Astrocyte (in vitro differentiated cells and primary cell): ENCODE data around the gene GLP1R. TPM values are rescaled to one million over a fixed set of nuclear protein-coding genes. Genes with fewer than 3 reads are reported as not detected.

Experiments
- DNase-seq: peaks from one replicate; pipeline ENCODE4 v3.0.0-alpha.2; 2010; ENCODE audit warnings: low read depth
- FAIRE-seq: peaks from 2 replicates; lab custom pipeline; 2011; peaks lifted over from hg19 to GRCh38; lab: Jason Lieb, UNC
- H2AFZ ChIP-seq: 2 replicates; pipeline ENCODE4 v1.6.0; 2012; ENCODE audit warnings: low read depth, low read length, inconsistent platforms
- H3K27ac ChIP-seq: 2 replicates; pipeline ENCODE4 v1.5.1; 2011; ENCODE audit warnings: low read depth, low read length, inconsistent platforms
- H3K27me3 ChIP-seq: 2 replicates; pipeline ENCODE4 v1.6.0; 2011; ENCODE audit warnings: low read length, inconsistent platforms; ENCODE audit not compliant: insufficient read depth
- H3K36me3 ChIP-seq: 2 replicates; pipeline ENCODE4 v1.5.1; 2011; ENCODE audit warnings: low read length, inconsistent platforms; ENCODE audit not compliant: insufficient read depth
- H3K4me1 ChIP-seq: 2 replicates; pipeline ENCODE4 v1.5.1; 2011; ENCODE audit warnings: low read length, inconsistent platforms; ENCODE audit not compliant: insufficient read depth
- H3K4me2 ChIP-seq: 2 replicates; pipeline ENCODE4 v1.6.0; 2012; ENCODE audit warnings: low read length, inconsistent platforms
- H3K4me3 ChIP-seq: 2 replicates; pipeline ENCODE4 v1.5.1; 2011; ENCODE audit warnings: low read depth, mild to moderate bottlenecking, low read length, inconsistent platforms; ENCODE audit not compliant: insufficient read depth
- H3K79me2 ChIP-seq: 2 replicates; pipeline ENCODE4 v1.6.0; 2012; ENCODE audit warnings: mild to moderate bottlenecking, low read length, inconsistent platforms; ENCODE audit not compliant: insufficient read depth
- H3K9ac ChIP-seq: 2 replicates; pipeline ENCODE4 v1.6.0; 2012; ENCODE audit warnings: mild to moderate bottlenecking, low read length, inconsistent platforms
- H3K9me3 ChIP-seq: 2 replicates; pipeline ENCODE4 v1.5.1; 2012; ENCODE audit warnings: low read depth, mild to moderate bottlenecking, low read length, inconsistent platforms; ENCODE audit not compliant: insufficient read depth
- H4K20me1 ChIP-seq: 2 replicates; pipeline ENCODE4 v1.6.0; 2012; ENCODE audit warnings: low read length, inconsistent platforms; ENCODE audit not compliant: insufficient read depth
- H3K27ac Mint-ChIP-seq: one replicate; pipeline ENCODE4 v1.8.0; 2021; ENCODE audit warnings: mild to moderate bottlenecking, mixed read lengths; ENCODE audit not compliant: unreplicated experiment
- H3K27me3 Mint-ChIP-seq: one replicate; pipeline ENCODE4 v1.8.0; 2021; ENCODE audit warnings: low read depth, mixed read lengths; ENCODE audit not compliant: unreplicated experiment
- H3K36me3 Mint-ChIP-seq: one replicate; pipeline ENCODE4 v1.8.0; 2021; ENCODE audit warnings: low read depth, mixed read lengths; ENCODE audit not compliant: unreplicated experiment
- H3K4me1 Mint-ChIP-seq: one replicate; pipeline ENCODE4 v1.8.0; 2021; ENCODE audit warnings: low read depth, mixed read lengths; ENCODE audit not compliant: unreplicated experiment
- H3K4me3 Mint-ChIP-seq: one replicate; pipeline ENCODE4 v1.8.0; 2021; ENCODE audit warnings: mild to moderate bottlenecking, moderate library complexity, mixed read lengths; ENCODE audit not compliant: unreplicated experiment
- H3K9me3 Mint-ChIP-seq: one replicate; pipeline ENCODE4 v1.8.0; 2021; ENCODE audit warnings: mild to moderate bottlenecking, mixed read lengths; ENCODE audit not compliant: unreplicated experiment
- CTCF ChIP-seq: IDR thresholded peaks from 2 replicates; pipeline ENCODE4 v1.5.1; 2011; ENCODE audit warnings: low read depth, mild to moderate bottlenecking, inconsistent platforms, low read length, moderate library complexity; ENCODE audit not compliant: insufficient read depth
- EZH2 ChIP-seq: IDR thresholded peaks from 2 replicates; pipeline ENCODE4 v1.6.1; 2012; ENCODE audit warnings: mild to moderate bottlenecking, low read length, inconsistent platforms; ENCODE audit not compliant: insufficient read depth
- total RNA-seq: library from RNA; stranded (reverse); gene quantifications from 2 replicates; pipeline ENCODE4 v1.2.1, GENCODE V29; 2021

Gene GLP1R
- total RNA-seq, 1 donor from 2014 or later, result not detected

- Histone ChIP-seq H4K20me1 (no peaks in the 10 kb centered on the region), H3K36me3 (no peaks in the 10 kb centered on the region), H3K4me3 (no peak overlapping the region), H3K27ac (no peak overlapping the region), H3K4me2 (no peak overlapping the region), H3K9ac (no peak overlapping the region), H3K27me3 (no peaks in the 10 kb centered on the region), H3K4me1 (no peaks in the 10 kb centered on the region), H3K9me3 (no peaks in the 10 kb centered on the region), H3K79me2 (no peaks in the 10 kb centered on the region), H2AFZ (no peak overlapping the region)
- Mint-ChIP-seq H3K9me3 (peaks cover 6% of the 10 kb centered on the region), H3K4me1 (no peaks in the 10 kb centered on the region), H3K36me3 (no peaks in the 10 kb centered on the region), H3K27me3 (peaks cover 76% of the 10 kb centered on the region), H3K27ac (no peak overlapping the region), H3K4me3 (no peak overlapping the region)
- FAIRE-seq (no peak), DNase-seq (no peak)
- TF ChIP-seq EZH2 (no peak), CTCF (no peak)
Measured at GRCh38 chr6:39080246-39080875, 31.8 kb downstream of the GLP1R start.

DNA sequence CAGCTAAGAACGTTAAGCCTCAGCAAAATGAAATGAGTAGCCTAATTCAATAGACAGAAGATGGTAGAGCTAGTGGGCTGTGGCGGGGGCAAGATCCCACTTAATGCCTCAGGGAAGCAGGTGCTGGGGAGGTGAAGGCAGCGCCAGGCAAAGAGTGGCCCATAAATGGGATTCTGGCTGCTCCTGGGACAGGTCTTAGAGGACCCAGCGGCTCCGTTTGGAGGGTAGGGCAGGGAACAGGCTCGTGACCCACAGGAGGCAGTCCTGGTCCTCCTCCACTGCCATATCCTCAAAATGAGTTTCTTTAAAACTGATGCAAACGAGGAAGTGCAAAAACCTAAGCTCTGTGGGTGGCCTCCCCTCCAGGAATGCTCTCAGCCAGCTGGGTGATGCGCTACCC lies 33.7 kb downstream of the GLP1R start:
- Histone ChIP-seq H3K27me3 (no peaks in the 10 kb centered on the region), H3K4me3 (no peak overlapping the region), H2AFZ (no peak overlapping the region), H3K27ac (no peak overlapping the region), H3K4me1 (no peaks in the 10 kb centered on the region), H3K79me2 (no peaks in the 10 kb centered on the region), H3K4me2 (no peak overlapping the region), H3K36me3 (no peaks in the 10 kb centered on the region), H3K9ac (no peak overlapping the region), H3K9me3 (no peaks in the 10 kb centered on the region), H4K20me1 (no peaks in the 10 kb centered on the region)
- FAIRE-seq, result no peak
- TF ChIP-seq CTCF, result no peak
- TF ChIP-seq EZH2, result no peak
- H3K9me3 Mint-ChIP-seq, result peaks cover 4% of the 10 kb centered on the region
- H3K27ac Mint-ChIP-seq, result no peak overlapping the region
- no peak overlapping the region for H3K4me3 Mint-ChIP-seq
- no peaks in the 10 kb centered on the region for H3K36me3 Mint-ChIP-seq
- H3K27me3 Mint-ChIP-seq, result peaks cover 77% of the 10 kb centered on the region
- H3K4me1 Mint-ChIP-seq, result no peaks in the 10 kb centered on the region
- no peak for DNase-seq

DNA sequence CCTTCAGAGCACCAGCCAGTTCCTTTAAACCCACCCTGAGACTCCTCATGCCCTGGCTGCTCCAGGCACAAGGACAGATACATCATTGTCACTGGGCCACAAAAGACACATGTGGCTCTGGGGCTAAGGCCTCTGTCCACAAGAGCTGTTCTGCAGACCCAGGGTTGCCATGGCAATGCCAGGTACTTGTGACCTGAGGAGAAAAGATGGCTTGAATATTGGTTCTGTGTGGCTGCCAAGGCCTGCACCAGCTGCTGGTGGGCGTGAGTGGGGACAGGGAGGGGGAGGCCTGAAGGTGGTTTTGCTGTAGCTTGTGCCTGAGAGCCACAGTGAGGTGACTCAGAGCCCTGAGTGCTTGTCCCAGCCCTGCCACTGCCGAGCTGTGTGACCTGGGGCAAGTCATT lies 34.7 kb downstream of the GLP1R start:
- H3K27me3 Mint-ChIP-seq, result peaks cover 79% of the 10 kb centered on the region

More for the DNA sequence above, 34.7 kb downstream of the GLP1R start:
- Mint-ChIP-seq H3K36me3 (no peaks in the 10 kb centered on the region), H3K27ac (no peak overlapping the region), H3K4me1 (no peaks in the 10 kb centered on the region), H3K9me3 (peaks cover 4% of the 10 kb centered on the region), H3K4me3 (no peak overlapping the region)
- Histone ChIP-seq H3K4me2 (no peak overlapping the region), H3K9me3 (no peaks in the 10 kb centered on the region), H3K27ac (no peak overlapping the region), H3K4me3 (no peak overlapping the region), H4K20me1 (no peaks in the 10 kb centered on the region), H3K36me3 (no peaks in the 10 kb centered on the region), H2AFZ (no peak overlapping the region), H3K27me3 (no peaks in the 10 kb centered on the region), H3K79me2 (no peaks in the 10 kb centered on the region), H3K4me1 (no peaks in the 10 kb centered on the region), H3K9ac (no peak overlapping the region)
- FAIRE-seq (no peak), DNase-seq (no peak)
- TF ChIP-seq EZH2, result no peak
- TF ChIP-seq CTCF, result no peak
